Upper lobe of left lung (tissue), 6 donors: ENCODE data around the gene FAF1. TPM values are rescaled to one million over a fixed set of nuclear protein-coding genes. Genes with fewer than 3 reads are reported as not detected.
A peak's percentile ranks its signal among the peaks of the same experiment; 100 is the strongest.

Source experiments
- ATAC-seq, 2 donors: fragments of 200-7000 bp; cut with Tn5 transposase; one replicate each; pipeline ENCODE4 v1.9.1; 2022; ENCODE audit warnings: mild to moderate bottlenecking in 2 of 2, moderate library complexity in 2 of 2; ENCODE audit not compliant: low FRiP score in 2 of 2
- DNase-seq, 2 donors: peaks; one replicate each; pipeline ENCODE4 v3.0.0-alpha.2; 2019 to 2020
- H3K27ac ChIP-seq, 4 donors: fragments of 200-600 bp; sonication (generic); one replicate each; pipeline ENCODE4 v1.5.1; 2016 to 2019
- H3K27me3 ChIP-seq, 4 donors: fragments of 200-600 bp; sonication (generic); one replicate each; pipeline ENCODE4 v1.5.1; 2017 to 2019
- H3K36me3 ChIP-seq, 4 donors: fragments of 200-600 bp; sonication (generic); one replicate each; pipeline ENCODE4 v1.5.1; 2016 to 2019
- H3K4me1 ChIP-seq, 4 donors: fragments of 200-600 bp; sonication (generic); one replicate each; pipeline ENCODE4 v1.5.1; 2018 to 2019
- H3K4me3 ChIP-seq, 4 donors: fragments of 200-600 bp; sonication (generic); one replicate each; pipeline ENCODE4 v1.5.1; 2017 to 2019; ENCODE audit warnings: mild to moderate bottlenecking in 2 of 4, moderate library complexity in 1 of 4
- H3K9me3 ChIP-seq, 4 donors: fragments of 200-600 bp; sonication (generic); one replicate each; pipeline ENCODE4 v1.5.1; 2018 to 2019
- CTCF ChIP-seq, 6 experiments: fragments of 450-650 bp in 4 of 6; fragments of 200-600 bp in 2 of 6; sonication (generic) in 2 of 6; IDR thresholded peaks; one replicate each; pipeline ENCODE4 v1.5.1; 2016 to 2019; ENCODE audit warnings: antibody characterized with exemption in 6 of 6
- EP300 ChIP-seq, 4 donors: sonication (generic); formaldehyde crosslinking; IDR thresholded peaks; one replicate each; pipeline ENCODE4 v1.5.1; 2017; ENCODE audit warnings: antibody characterized with exemption in 4 of 4, control low read depth in 2 of 4
- POLR2A ChIP-seq, 4 donors: fragments of 450-650 bp; IDR thresholded peaks; one replicate each; pipeline ENCODE4 v1.5.1; 2016 to 2017; ENCODE audit warnings: antibody characterized with exemption in 4 of 4, mild to moderate bottlenecking in 2 of 4
- POLR2AphosphoS5 ChIP-seq, 2 donors: sonication (generic); formaldehyde crosslinking; IDR thresholded peaks; one replicate each; pipeline ENCODE4 v1.5.1; 2017; ENCODE audit warnings: antibody characterized with exemption in 2 of 2
- WGBS, 2 donors: methylation state at CpG; one replicate each; pipeline ENCODE4 v1.1.5; 2017 to 2018; 5-methylcytosine and 5-hydroxymethylcytosine counted together
- total RNA-seq, 6 donors: library from RNA; depleted of rRNA in 4 of 6; stranded (reverse); fragments of >200 nt in 4 of 6; gene quantifications; one replicate each; pipeline versions ENCODE4 v1.1.0 to v1.2.1, GENCODE V29; 2016 to 2021
- donor health status: DM: no; HTN: no; CAD: no; lungs with moderate emphysema.
- donor health status: DM: no; HTN: yes; CAD: no; lungs with severe emphysema.

FAF1 gene
- total RNA-seq, 6 donors from 2014 or later, result 30.2 to 52.3 (median 35.0) TPM

DNA sequence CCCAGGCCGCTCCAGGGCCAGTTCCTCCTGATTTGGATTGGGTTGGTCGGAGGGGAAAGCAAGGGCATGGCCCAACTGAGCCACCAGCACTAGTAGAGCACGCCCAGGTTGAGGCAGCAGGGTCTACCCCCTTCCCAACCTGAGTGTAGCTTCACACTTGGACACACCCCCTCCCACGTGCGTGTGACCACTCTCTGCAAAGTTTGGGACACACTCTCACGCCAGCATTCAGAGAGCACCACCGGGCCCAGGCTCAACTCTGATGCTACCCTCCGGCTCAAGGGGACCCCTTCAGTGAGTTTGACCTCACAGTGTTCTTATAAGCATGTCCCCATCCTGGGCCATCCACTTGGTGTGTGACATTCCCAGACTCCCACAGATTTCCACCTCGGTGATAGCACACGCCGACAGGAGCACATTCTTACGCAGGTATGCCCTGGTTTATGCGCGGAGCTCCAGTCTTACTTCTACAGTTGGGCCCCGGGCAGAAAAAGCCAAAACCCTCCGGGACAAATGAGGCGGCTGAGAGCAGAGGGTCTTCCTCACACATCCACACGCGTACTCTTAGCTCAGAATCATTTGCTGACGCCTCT, 533.9 kb downstream of the FAF1 start:
- ATAC-seq, result no peak
- no peak overlapping the region for H3K4me3 ChIP-seq
- H3K9me3 ChIP-seq, result no peaks in the 10 kb centered on the region
- peaks cover 8 to 93% (median 62%) of the 10 kb centered on the region in 4 donors for H3K27me3 ChIP-seq
- TF ChIP-seq POLR2AphosphoS5 (IDR thresholded peaks at IDR 0.05) (no peak), POLR2A (IDR thresholded peaks at IDR 0.05) (no peak), CTCF (IDR thresholded peaks at IDR 0.05) (no peak), EP300 (IDR thresholded peaks at IDR 0.05) (no peak)
- no peak for DNase-seq
- peaks cover 41 to 63% (median 45%) of the 10 kb centered on the region in 4 donors for H3K4me1 ChIP-seq
- H3K27ac ChIP-seq, result no peak overlapping the region
- 13 to 17% methylated on average over 14 to 20 of the region's 20 CpGs for WGBS, 2 donors
- no peaks in the 10 kb centered on the region for H3K36me3 ChIP-seq

DNA sequence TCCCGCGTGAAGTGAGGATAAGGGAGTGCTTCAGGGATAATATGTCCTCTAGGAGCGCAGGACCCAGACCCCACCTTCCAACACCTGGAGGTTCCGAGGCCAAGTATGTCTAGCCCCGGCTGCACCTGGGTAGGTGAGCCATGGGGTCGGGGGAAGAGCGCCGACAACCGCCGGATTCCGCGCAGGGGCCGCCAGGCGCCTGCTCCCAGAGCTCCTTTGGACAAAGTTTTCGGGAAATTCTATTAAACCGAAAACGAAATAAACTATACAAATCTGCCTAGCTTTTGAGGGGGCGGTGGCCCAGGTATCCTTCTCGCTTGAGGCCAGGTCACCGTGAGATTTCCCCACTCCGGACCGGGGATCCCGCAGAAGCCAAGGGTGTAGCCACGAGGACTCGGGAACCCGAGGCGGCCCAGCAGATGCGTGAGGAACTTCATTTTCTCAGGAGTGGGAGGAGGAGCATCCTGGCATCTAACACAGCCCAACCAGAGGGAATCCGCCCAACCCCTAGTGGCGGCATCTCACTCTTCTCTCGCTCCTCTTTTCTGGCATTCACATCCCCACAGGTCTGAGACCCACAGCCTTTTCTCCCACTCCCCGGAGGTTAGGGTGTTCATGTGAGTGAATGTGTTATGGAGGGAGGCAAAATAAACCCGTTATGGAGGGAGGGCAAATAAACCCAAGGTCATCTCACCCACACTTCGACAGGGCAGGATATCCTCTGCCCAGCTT, 534.5 kb downstream of the FAF1 start:
- no peaks in the 10 kb centered on the region for H3K36me3 ChIP-seq
- peaks cover 8 to 93% (median 66%) of the 10 kb centered on the region in 4 donors for H3K27me3 ChIP-seq
- H3K9me3 ChIP-seq, result no peaks in the 10 kb centered on the region
- no peak overlapping the region for H3K27ac ChIP-seq
- TF ChIP-seq POLR2A (IDR thresholded peaks at IDR 0.05), result no peak
- TF ChIP-seq EP300 (IDR thresholded peaks at IDR 0.05), result no peak
- no peak for TF ChIP-seq POLR2AphosphoS5 (IDR thresholded peaks at IDR 0.05)
- TF ChIP-seq CTCF (IDR thresholded peaks at IDR 0.05), result no peak
- H3K4me3 ChIP-seq, result no peak overlapping the region
- no peak for DNase-seq
- WGBS, 2 donors, result 10 to 14% methylated on average over 26 to 34 of the region's 34 CpGs
- H3K4me1 ChIP-seq, result peaks cover 47 to 70% (median 48%) of the 10 kb centered on the region in 4 donors
- no peak for ATAC-seq

- ATAC-seq (no peak), DNase-seq (peak in 1 of 2 donors; percentile 66)
- Histone ChIP-seq H3K4me3 (peak overlapping the region in 2 of 4 donors; percentile 28 to 49), H3K27ac (no peak overlapping the region), H3K27me3 (peaks cover 8 to 94% (median 66%) of the 10 kb centered on the region in 4 donors), H3K9me3 (no peaks in the 10 kb centered on the region), H3K4me1 (peaks cover 47 to 72% (median 49%) of the 10 kb centered on the region in 4 donors), H3K36me3 (no peaks in the 10 kb centered on the region)
- no peak for TF ChIP-seq POLR2A (IDR thresholded peaks at IDR 0.05)
- TF ChIP-seq POLR2AphosphoS5 (IDR thresholded peaks at IDR 0.05), result no peak
- TF ChIP-seq EP300 (IDR thresholded peaks at IDR 0.05), result no peak
- no peak for TF ChIP-seq CTCF (IDR thresholded peaks at IDR 0.05)
- 10 to 13% methylated on average over 35 to 38 of the region's 40 CpGs for WGBS, 2 donors
Measured at GRCh38 chr1:50424884-50425375, 535.1 kb downstream of the FAF1 start.

- whole genome bisulfite sequencing, 2 donors, result 5 to 8% methylated on average over 35 of the region's 35 CpGs
- H3K4me1 ChIP-seq, result peaks cover 52 to 77% (median 52%) of the 10 kb centered on the region in 4 donors
- DNase-seq (no peak), ATAC-seq (no peak)
- H3K36me3 ChIP-seq, result no peaks in the 10 kb centered on the region
- H3K4me3 ChIP-seq, result peak overlapping the region in 3 of 4 donors; percentile 28 to 49 (median 33)
- no peaks in the 10 kb centered on the region for H3K9me3 ChIP-seq
- H3K27me3 ChIP-seq, result peaks cover 8 to 95% (median 66%) of the 10 kb centered on the region in 4 donors
- H3K27ac ChIP-seq, result no peak overlapping the region
- no peak for TF ChIP-seq POLR2A (IDR thresholded peaks at IDR 0.05)
- no peak for TF ChIP-seq CTCF (IDR thresholded peaks at IDR 0.05)
- TF ChIP-seq EP300 (IDR thresholded peaks at IDR 0.05), result no peak
- no peak for TF ChIP-seq POLR2AphosphoS5 (IDR thresholded peaks at IDR 0.05)
Measured at GRCh38 chr1:50424045-50424883, 535.8 kb downstream of the FAF1 start.
